G401.6 (cell line): ENCODE measurements around the gene UNC13C.

Source experiments
- FAIRE-seq: peaks from 2 replicates; lab custom pipeline; 2012; peaks lifted over from hg19 to GRCh38; lab: Jason Lieb, UNC

Gene UNC13C

GRCh38 chr15:54571576-54571975, 593.3 kb downstream of the UNC13C start:
- no peak for FAIRE-seq

DNA sequence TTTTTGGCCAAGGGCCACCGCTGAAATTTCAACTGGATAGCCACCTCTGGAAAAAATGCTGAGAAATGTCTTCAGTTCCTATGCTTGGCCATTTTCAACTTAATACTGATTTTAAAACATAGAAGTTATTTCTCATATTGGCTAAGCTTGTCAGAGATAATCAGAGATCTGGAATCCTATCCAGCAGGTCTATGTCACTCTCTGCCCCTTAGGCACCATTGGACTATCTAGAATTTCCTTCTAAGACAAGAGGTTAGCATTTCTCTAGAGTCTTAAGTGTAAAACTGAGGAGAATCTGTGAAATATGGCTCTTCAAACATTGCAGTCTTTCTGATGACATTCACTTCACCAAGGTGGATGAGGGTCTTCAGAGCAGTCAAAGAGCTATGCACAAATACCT, 597.3 kb downstream of the UNC13C start:
- FAIRE-seq, result no peak

DNA sequence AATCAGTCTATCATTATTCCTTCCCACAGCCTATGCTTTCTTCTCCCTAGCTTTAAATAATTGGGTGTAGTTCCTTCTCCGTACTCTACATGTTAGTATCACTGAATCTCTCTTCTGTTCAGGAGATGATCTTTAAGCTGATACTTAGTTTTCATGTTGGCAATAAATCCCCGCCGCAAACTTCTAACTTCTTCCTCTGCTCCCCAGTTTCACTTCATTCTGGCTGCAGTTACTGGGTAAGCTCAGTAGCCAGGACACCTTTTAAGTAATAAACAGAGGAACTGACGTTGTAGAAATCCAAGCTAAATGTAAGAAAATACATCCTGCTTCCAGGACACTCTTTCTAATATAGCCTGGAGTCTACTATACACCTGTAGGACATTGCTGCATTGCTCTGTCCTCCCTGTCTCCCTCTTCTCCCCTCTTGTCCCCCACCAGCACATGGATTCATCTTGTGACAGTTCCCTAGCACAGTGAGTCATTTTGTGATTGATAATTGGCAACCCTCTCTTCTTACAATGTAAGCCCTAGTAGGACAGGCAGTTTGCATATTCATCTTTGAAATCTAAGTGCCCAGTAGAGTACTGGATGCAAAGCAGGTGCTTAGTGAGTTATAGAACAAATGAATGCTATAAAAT, 598.2 kb downstream of the UNC13C start:
- FAIRE-seq, result no peak

GRCh38 chr15:54577476-54578250, 599.4 kb downstream of the UNC13C start:
- FAIRE-seq, result no peak

DNA sequence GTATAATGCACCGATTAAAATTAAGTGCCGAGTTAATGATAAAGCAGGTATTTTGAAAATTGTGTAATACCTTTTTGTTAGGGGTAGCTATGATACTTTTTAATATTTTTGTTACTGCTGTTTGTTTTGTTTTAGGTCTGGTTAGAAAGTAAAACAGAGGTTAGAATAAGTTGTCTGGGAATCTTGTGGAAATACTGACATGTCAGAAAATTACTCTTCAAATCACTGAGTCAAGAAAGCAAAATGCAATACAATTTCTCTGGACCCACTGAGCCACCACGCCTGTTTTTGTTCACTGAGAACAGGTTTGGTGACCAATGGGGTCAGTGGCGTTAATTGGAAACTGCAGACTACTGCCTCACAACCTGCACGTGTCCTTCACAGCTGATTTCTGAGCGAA, 601.6 kb downstream of the UNC13C start:
- FAIRE-seq, result no peak

GRCh38 chr15:54580643-54581042, 602.4 kb downstream of the UNC13C start:
- no peak for FAIRE-seq

DNA sequence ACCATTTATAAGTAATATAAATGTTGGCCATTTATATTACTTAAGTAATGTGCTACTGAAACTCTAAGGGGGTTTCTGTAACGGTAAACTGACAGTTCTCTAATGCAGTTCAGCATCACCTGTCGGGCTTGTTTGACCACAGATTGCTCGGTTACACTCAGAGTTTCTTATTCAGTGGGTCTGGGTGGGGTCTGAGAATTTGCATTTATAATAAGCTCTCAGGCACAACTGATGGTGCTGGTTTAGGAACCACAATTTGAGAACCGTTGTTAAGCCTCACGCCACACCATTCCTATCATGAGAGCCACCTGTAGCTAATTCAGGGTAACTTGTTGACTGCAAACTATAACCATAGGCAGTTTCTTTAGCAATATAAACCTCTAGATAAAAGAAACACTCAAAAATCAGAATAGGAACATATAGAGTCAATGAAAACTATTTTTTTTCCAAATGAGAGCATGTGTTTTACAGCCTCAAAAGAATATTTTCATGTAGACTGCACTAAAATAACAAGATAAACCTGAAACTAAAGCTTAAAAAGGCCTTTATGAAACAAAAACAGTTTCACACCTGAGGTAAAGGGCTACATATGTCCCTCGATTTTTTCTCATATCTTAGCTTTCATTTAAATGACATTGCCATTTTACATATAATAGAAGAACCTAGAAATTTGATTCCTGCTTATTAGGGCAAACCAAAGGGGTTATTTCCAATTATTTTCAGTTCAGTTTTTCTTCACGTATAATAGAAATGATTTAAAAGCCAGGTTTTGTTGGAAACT, 604.8 kb downstream of the UNC13C start:
- FAIRE-seq, result no peak

DNA sequence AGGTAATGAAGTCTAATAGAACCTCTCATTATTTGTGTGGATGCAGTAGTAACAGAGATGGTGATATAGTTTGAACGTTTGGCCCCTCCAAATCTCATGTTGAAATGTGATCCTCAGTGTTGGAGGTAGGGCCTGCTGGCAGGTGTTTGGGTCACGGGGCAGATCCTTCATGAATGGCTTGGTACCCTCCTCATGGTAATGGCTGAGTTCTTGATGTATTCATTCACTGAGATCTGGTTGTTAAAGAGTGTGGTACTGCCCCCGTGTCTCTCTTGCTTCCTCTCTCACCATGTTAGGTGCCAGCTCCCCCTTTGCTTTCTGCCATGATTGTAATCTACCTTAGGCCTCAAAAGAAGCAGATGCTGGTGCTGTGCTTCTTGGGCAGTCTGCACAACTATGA, 606.8 kb downstream of the UNC13C start:
- FAIRE-seq, result no peak

DNA sequence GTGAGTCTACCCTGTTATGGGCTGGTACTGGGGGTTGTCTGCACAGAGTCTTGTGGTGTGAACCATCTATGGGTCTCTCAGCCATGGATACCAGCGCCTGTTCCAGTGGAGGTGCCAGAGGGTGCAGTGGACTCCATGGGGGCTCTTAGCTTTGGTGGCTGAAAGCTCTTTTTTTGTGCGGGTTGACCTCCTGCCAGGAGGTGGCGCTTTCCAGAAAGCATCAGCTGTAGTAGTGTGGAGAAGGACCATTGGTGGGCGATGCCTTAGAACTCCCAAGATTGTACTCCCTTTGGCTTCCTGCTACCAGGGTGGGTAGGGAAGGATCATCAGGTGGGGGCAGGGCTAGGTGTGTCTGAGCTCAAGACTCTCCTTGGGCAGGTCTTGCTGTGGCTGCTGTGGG, 615.9 kb downstream of the UNC13C start:
- no peak for FAIRE-seq

DNA sequence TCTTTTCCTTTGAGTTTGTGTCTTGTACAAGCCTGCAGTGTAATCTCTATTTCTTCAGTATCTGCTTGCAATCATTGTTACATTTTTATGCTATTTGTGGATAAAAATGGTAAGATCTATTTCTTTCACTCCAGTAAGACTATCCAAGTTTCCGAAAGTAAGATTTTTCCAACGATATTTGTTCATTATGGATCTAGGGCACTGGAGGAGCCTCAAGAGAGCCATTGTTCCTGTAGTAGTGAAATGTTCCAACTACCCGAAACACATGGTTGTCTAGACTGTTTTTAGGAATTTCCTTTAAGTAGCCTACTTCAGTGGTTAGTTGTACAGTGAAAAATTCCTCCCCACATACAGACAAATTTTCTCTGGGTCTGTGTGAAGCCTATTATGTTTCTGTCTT, 621.1 kb downstream of the UNC13C start:
- FAIRE-seq, result no peak

DNA sequence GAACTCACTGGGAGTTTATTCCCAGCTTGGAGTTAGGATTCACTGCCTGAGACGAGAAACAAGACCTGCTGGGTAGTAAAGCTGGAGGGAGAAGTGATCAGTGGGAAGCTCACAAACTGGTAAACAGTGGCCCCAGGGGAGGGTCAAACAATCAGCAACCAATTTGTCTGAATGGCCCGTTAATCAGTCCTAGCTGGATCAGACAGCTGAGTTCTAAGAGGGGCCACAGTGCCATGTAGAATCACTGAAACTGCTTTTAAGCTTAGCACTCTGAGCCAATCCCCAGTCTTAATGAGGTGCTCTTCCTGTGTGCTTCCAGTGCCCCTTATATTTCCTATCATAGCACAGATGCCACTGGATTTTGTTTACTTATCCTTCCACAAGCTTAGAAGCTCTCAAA, 626.8 kb downstream of the UNC13C start:
- FAIRE-seq, result no peak

DNA sequence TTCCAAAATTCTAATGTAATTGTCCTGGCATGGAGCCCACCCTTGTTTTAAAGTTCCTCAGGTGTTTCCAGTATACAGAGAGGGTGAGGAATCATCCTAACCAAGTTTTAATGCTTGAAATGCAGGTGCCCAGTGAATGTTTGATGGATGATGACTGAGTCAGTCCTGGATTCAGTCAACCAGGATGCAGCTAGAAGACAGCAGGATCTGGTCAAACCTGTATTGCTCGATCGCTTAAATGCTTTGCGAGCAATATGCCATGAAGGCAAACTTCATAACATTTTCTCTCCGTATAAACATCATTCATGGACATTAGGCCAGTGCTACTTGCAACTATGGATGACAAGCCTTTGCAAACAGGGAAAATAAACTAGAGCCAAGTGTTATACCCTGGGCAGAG, 627.3 kb downstream of the UNC13C start:
- no peak for FAIRE-seq

DNA sequence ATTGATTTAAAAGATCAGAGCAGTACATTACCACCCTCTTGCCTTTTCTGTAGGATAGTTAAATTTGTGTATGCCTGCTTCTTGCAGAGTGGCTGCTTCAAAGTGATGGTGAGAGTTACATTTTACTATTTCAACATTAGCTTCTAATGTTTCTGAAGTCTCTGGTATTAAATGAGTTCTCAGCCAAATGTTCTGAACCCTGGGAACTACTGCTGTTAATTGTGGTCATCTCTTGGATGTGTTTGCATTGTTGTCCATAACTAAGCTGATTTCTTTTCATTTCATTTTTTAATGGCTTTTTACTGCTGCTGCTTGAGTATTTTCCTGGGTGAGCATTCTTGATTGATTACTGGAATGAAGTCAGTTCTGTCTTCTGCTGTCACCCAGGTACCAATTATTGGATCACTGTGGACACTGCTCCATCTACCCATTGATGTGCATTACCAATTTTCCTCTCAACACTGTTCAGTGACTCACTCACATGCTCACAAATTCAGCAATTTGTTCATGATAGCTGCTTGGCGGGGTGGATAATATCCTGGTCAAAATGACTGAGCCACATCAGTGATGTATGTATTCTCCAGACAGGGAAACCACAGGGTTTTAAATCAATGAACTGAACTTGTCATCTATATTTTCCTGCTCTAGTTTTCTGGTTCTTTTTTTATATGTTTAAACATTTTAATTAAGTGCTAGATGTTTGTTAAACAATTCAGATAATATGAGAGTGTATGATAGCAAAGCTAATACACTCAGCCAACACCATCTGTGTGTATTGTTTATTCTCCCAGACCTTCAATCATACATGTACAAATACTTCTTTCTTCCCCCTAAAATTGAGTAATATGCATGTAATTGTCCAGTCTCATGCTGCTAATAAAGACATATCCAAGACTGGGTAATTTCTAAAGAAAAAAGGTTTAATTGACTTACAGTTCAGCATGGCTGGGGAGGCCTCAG, 630.9 kb downstream of the UNC13C start:
- FAIRE-seq, result no peak

GRCh38 chr15:54618120-54618519, 639.9 kb downstream of the UNC13C start:
- no peak for FAIRE-seq

- no peak for FAIRE-seq
These were observed 640.9 kb downstream of the UNC13C start for GRCh38 chr15:54619180-54619579.

DNA sequence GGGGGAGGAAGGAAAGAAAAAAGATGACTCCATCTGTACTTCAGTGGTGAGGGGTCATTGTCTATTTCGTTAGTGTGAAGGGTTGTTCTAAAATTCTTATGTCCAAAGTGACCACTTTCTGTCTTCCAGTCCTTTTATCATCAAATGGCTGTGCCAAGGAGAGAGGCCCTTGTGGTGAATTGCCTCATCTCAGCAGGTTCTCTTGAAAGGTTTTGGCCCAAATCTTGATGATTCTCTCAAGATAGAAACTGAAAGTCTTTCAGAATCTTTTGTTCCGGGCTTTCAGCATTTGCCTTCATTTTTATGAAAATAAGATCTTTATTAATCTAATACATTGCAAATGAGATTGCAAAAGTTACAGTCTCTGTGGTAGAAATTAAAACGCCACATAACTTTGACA, 642.7 kb downstream of the UNC13C start:
- no peak for FAIRE-seq

- no peak for FAIRE-seq
These were observed 657.9 kb downstream of the UNC13C start for GRCh38 chr15:54636147-54636546.

GRCh38 chr15:54638666-54639065, 660.4 kb downstream of the UNC13C start:
- FAIRE-seq, result no peak

DNA sequence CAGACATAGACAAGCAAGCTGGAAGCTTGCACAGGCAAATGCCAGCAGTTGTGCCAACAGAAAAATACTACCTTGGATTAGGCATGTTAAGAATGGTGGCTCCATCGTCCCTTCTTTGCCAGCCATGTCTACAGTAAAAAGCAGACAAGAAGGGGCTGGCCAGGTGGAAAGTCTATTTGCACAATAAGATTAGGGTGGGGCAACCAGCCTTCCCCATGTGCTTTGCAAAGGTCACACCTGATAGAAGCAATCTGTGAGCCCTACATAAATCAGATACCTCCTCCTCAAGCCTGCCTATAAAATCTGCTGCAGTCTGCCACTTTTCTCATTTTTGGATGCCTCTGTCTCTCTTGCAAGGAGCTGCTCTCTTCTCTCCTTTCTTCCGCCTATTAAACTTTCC, 662.6 kb downstream of the UNC13C start:
- no peak for FAIRE-seq

GRCh38 chr15:54644796-54645195, 666.6 kb downstream of the UNC13C start:
- FAIRE-seq, result no peak

GRCh38 chr15:54659646-54660045, 681.4 kb downstream of the UNC13C start:
- no peak for FAIRE-seq

GRCh38 chr15:54660356-54660755, 682.1 kb downstream of the UNC13C start:
- FAIRE-seq, result no peak
